Stimulated activated CD8-positive, alpha-beta memory T cell treated with anti-CD3 and anti-CD28 coated beads, Interleukin-15, amount 100 ng/mL, for 48 hours (primary cell): ENCODE data around the gene ZIC1.

ENCODE experiments used
- DNase-seq, 2 donors: peaks; one replicate each; pipeline ENCODE4 v3.0.0-alpha.2; 2020; ENCODE audit warnings: low read depth in 2 of 2

ZIC1 gene

DNA sequence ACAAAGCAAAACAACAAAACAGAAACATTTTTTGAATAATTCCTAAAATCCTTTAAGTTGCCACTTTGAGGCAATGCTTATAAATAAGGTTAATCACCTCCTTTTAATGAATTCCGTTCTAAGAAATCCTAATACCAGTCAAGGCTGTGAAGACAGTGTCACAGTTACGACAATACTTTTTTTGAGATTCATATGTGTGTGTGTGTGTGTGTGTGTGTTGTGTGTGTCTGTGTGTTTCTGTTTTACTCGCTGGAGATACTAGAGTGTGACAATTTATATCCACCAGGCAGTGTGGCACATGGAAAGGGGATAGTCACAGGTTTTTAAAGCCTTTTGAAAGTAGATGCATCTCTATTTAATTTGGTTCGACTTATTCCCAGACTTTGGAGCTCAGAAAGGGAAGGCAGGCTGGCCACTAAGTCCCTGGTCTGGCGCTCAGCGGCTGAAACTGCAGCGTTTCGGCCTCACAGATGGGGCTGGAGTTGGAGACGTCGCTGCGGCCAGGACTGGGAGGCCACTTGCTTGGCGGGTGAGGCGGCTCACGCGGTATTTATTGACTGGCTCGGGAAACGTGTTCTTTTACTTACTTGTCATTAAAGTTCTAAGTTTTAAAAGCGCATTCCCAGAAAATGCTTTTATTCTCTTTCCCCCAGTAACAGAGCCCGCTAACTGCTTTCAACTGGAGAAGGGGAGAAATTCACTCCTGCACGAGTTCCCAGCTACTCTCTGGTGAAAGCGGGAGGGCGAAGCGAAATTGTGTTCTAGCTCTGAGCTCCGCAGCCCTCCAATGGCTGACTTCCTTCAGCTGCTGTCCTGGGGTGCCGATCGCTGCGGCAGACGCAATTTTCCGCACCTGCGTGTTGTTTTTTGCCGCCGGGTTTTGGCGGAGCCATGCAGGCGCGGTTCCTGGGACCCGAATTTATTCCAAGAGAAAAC lies 13.7 kb downstream of the ZIC1 start:
- DNase-seq = no peak

DNA sequence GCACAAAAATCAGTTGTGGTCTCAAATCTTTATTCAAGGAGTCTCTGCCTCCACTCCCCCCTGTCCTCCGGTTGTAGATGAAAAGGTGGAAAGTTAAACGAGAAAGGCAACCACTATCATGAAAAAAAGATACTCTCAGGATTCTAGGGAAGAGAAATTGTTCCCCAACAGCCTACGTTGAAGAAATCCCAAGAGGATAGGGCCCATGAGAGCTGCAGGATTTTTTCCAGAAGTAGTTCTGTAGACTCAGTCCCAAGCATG lies 14.3 kb downstream of the ZIC1 start:
- no peak for DNase-seq

GRCh38 chr3:147423798-147424580 lies 14.8 kb downstream of the ZIC1 start:
- no peak for DNase-seq

DNA sequence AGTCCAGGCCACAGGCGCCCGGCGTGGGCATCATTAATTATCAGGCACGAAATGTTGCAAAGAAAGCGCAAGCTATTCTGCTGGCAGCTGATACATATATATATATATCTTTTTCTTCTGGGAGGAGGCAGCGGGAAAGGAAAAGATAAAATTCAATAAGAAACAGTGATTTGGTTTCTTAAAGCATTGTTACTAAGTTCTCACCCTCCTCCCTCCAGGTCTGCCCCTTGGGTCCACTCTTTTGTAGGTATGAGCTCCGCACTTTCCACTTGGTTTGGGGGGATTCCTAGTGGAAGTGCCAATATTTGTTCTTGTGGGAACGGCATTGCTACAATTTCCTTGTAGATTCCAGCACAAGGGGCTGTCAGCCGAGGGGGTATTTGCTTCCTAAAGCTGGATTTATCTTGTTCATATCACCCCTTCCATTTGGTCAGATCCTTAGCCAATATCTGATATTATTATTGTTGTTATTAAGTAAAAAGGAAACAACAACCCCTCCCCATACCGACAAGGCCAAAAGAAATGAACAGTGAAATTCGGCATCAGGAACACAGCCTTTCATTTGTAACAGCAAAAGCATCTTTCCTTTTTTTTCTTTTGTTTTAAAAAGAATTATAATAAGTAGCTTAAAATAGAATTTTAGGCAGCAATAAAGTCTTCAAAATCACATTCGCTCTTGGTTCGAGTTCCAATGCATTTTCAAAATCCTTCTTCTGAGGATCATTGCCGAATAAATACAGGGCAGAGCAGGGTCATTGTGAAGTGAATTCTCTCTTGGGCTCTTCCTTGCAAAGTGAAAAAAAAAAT lies 15.6 kb downstream of the ZIC1 start:
- DNase-seq = no peak

- DNase-seq = no peak
Measured at GRCh38 chr3:147425388-147425850, 16.3 kb downstream of the ZIC1 start.

DNA sequence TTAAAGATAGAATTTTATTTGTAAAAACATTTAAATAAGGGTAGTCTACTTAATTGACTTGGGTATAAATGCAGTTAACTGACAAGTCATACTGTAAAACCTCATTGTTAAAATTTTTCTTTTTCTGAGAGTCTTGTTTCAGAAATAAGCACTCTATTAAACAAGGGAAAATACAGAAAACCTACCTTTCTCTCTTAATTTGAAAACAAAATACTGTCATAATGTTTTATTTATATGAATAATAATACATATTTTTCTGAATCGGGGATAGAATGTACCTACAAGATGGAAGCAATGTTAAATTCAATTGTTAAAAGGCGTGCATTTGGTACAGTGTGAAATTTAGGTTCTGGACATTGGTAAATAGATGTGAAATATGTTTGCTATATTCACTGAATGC lies 17.8 kb downstream of the ZIC1 start:
- DNase-seq = no peak

DNA sequence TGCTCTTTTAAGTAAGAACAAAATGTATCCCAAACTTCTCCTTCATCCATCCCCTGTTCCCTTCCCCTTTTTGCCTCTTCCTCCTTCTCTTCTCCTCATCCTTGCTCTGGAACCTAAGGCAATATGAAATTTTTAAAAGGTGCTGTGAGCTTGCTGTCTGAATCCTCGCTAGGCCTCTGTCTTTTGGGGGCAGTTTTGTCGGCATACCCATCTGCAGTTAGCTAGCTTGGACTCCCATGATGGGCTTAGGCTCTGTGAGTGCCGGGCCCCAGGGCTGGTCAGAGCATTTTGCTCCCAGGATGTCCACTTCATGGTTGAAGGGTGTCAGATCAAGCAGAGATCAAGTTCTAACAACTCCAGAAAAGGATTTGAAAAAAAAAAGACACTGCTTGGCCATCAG lies 18.6 kb downstream of the ZIC1 start:
- no peak for DNase-seq

GRCh38 chr3:147428326-147428725 lies 19.2 kb downstream of the ZIC1 start:
- no peak for DNase-seq

DNA sequence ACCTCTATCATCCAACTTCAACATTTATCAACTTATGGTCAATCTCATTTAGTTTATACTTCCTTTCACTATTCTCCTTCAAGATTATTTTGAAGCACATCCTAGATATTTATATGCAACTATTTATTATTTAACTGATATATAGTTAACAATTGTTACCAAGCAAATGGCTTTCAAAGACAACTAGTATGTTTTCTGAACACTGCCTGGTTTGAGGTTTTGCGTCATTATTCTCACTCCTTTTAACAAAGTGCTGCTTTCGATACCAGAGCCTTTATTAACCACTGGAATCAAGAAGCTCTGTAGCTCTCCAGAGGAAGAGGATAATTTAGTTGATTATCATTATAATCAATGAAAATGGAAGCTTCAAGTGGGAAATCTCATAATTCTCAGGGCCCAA lies 19.6 kb downstream of the ZIC1 start:
- DNase-seq = no peak

- DNase-seq = no peak
Measured at GRCh38 chr3:147431751-147432150, 22.6 kb downstream of the ZIC1 start.

- DNase-seq = no peak
Measured at GRCh38 chr3:147447224-147447623, 38.1 kb downstream of the ZIC1 start.

DNA sequence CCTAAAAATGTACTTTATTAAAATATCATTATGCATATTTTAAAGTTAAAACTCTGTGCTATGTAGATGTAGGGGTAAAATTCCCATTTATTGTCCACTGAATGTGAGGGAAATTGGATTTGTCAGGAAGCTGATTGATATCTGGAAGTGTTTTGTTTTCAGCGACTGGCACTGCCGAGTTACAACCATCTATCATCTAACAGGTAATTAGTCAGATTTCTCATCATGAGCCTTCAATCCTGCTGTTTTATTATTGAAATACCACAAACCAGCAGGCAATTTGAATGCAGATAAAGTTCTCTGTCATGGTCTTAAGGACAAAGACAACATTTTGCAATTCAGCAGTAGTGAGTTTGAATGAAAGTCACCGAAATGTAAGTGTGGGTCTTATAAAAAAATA lies 40.5 kb downstream of the ZIC1 start:
- DNase-seq = no peak

DNA sequence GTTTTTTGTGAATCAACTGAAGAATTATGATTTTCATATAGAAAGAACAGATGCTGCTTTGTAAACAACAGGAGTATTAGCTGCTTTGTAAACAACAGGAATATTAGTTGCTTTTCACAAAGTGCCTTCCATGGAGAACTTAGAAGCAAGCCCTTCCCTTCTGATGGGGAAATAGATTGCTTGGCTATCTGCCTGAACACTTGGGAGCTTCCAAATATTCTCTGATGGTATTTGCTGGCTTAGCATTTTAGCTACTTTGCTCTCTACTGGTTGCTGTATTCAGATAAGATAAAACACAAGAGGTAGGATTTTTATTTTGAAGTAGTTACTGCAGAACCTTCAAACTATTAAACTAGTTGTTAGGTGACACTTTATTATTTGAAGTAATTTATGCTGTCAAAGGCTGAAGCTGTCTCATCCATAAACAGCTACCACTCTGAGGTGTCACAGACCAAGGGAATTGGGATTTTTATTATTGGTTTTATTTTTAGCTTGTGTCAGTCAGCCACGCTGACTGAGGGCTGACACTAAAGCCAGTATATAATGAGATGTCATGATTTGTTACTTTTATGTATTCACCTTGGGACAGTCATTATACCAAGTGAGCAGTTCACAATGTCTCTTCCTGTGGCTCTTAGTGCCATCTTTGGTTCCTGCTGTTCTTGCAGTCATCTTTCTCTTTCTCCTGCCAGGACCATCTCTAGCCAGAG lies 50.0 kb downstream of the ZIC1 start:
- DNase-seq = no peak

DNA sequence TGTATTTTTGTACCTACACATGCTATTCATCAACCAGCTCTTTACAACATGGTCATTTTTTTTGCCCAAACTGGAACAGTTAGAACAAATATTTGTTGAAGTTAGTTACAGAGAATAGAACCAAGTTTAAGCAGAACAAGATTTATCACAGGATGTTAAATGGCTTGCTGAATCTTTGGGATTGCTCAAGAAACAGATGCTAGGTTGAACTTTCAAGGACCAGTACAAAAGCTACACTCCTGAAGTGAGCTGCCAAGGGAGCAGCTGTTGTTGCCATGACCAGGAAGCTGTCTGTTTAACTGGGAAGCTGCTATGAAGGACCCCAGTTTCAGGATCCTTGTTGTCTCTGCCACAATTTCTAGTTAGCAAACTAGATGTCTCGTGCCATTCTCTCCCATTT lies 53.7 kb downstream of the ZIC1 start:
- no peak for DNase-seq
